Measurements from ENCODE around the gene GNAQ.

GNAQ gene

DNA sequence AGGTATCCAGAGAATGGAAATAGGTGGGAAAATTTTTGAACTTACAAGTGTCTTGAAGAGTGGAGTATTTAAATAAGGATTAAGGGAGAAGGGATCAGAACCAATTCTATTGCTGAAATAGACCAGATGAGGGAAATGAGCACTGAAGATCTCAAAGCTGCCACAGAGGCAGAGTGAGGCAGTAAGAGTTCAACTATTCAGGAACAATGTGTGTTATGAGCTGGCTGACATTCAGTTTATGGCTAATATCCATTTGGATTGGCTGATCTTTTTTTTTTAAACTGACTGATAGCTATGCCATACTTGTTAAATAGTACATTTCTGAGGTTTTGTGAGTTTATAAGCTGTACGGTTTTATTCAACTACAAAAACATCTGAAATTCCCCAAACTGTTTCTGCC, 288.2 kb downstream of the GNAQ start:
- DNase-seq (ENCODE audit: low read depth in 2 of 2): peak; percentile 31 to 48
- TF ChIP-seq, protein P1, sequence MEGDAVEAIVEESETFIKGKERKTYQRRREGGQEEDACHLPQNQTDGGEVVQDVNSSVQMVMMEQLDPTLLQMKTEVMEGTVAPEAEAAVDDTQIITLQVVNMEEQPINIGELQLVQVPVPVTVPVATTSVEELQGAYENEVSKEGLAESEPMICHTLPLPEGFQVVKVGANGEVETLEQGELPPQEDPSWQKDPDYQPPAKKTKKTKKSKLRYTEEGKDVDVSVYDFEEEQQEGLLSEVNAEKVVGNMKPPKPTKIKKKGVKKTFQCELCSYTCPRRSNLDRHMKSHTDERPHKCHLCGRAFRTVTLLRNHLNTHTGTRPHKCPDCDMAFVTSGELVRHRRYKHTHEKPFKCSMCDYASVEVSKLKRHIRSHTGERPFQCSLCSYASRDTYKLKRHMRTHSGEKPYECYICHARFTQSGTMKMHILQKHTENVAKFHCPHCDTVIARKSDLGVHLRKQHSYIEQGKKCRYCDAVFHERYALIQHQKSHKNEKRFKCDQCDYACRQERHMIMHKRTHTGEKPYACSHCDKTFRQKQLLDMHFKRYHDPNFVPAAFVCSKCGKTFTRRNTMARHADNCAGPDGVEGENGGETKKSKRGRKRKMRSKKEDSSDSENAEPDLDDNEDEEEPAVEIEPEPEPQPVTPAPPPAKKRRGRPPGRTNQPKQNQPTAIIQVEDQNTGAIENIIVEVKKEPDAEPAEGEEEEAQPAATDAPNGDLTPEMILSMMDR (IDR thresholded peaks at IDR 0.05; ENCODE audit: low read depth, low read length): no peak
- no peak overlapping the region for H3K4me3 ChIP-seq (replicated peaks in 1 of 2; ENCODE audit: low read depth in 2 of 2, low read length in 2 of 2)

DNA sequence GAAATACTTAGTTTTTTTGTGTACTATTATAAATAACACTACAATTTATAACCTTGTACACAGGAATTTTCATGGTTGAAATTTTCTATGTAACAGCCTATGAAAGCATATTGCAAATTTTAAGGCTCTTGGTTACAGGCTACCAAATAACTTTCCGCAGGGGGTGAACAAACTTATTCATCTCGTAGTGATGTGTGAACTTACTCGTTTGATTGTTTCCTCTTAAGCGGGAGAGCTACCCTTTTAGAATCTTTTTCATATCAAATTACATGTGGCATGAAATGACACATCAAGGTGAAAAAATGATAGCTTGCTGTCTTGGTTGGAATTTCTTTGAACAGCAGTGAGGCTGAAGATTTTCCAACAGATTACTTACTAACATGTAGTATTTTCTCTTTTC, 292.7 kb downstream of the GNAQ start:
- DNase-seq (ENCODE audit: low read depth in 2 of 2): no peak
- no peak overlapping the region for H3K4me3 ChIP-seq (replicated peaks in 1 of 2; ENCODE audit: low read depth in 2 of 2, low read length in 2 of 2)
- TF ChIP-seq, protein P1 (IDR thresholded peaks at IDR 0.05; ENCODE audit: low read depth, low read length): no peak

DNA sequence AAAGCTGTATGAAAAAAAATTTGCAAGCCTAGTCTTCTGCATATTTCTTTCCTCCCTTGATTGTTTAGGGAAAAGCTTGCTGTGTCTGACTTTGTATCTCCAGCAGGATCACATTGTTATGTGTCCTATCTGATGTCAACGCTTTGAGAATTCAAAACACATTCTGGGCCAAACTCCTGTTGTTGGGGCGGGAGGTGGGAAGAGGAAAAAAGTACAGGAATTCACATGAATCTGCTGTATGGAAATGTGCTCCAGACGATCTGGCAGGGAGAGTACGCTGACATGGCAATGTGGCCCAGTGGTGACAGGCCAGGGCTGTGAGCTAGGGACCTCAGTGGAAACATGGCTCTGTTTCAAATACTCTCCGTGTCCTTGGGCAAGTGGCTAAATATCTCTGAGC, 296.1 kb downstream of the GNAQ start:
- peak; percentile 69 to 75 for DNase-seq (ENCODE audit: low read depth in 2 of 2)
- TF ChIP-seq, protein P1 (IDR thresholded peaks at IDR 0.05; ENCODE audit: low read depth, low read length): no peak

DNA sequence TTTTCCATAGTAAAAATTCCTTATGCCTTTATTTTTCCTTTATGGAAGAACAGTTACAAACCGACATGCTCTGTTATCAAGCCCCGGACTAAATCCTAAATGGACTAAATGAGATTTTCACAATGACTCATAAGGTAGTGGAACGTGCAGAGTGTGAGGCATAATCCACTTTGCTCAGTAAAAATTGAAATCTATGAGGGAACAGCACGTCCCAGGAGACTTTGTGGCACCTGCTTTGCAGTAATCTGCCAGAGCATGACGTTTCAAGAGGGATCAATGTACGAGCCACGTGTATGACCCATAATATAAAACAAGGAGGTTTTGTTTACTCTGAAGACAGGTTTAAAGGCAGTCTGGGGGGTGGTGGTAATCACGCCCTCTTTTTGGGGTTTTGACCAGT, 299.7 kb downstream of the GNAQ start:
- H3K4me3 ChIP-seq (replicated peaks in 1 of 2; ENCODE audit: low read depth in 2 of 2, low read length in 2 of 2): no peak overlapping the region
- TF ChIP-seq, protein P1 (IDR thresholded peaks at IDR 0.05; ENCODE audit: low read depth, low read length): no peak
- DNase-seq (ENCODE audit: low read depth in 2 of 2): peak in 1 of 2 donors; percentile 50

More for the DNA sequence above, 296.1 kb downstream of the GNAQ start:
- H3K4me3 ChIP-seq (replicated peaks in 1 of 2; ENCODE audit: low read depth in 2 of 2, low read length in 2 of 2): no peak overlapping the region

DNA sequence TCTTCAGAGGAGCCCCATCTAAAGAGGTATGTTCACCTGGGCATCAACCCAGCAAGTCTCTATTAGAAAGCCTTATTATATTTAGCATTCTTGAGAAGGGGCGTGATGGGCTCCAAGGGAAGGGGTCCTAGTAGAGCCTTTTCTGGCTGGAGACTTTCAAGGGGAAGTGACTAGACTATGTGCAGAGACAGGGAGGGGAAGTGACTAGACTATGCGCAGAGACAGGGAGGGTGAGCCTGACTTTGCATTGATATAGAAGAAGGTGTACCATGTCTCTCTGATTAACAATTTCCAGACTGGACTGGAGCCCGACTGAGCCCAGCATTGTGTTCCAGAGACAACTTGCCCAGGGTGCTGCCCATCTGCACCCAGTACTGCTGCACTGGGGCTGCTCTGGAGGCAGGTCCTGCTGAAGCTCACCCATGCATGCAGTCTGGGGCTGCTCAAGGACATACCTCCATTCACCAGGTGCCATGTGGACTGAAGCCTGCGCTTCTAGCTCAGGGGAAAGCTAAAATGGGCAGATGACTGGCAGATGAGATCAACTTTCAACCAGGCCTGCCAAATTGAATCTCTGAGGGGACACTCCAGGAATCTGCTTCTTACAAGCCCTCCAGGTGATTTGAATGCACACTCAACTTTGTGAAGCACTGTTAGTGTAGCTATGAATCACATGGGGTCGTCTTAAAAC, 300.5 kb downstream of the GNAQ start:
- no peak for DNase-seq (ENCODE audit: low read depth in 2 of 2)
- no peak overlapping the region for H3K4me3 ChIP-seq (replicated peaks in 1 of 2; ENCODE audit: low read depth in 2 of 2, low read length in 2 of 2)
- TF ChIP-seq, protein P1 (IDR thresholded peaks at IDR 0.05; ENCODE audit: low read depth, low read length): no peak

DNA sequence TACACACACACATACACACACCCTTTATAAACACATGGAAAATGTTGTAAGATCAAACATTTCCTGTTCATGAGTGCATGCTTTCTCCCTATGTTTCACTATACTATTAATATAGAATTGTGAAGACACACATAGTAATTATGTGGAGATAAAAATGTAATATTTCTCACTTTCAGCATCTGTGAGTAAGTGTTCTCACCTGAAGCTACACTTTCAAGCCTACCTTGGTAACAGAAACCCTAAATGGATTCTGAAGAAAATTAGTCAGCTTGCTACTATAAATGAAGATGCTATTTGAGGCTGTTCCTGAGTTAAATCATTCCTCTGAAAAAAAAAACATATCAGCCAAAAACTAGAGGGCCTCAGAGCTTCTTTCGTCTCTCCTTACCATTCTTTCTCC, 302.4 kb downstream of the GNAQ start:
- H3K4me3 ChIP-seq (replicated peaks in 1 of 2; ENCODE audit: low read depth in 2 of 2, low read length in 2 of 2): no peak overlapping the region
- TF ChIP-seq, protein P1 (IDR thresholded peaks at IDR 0.05; ENCODE audit: low read depth, low read length): no peak
- no peak for DNase-seq (ENCODE audit: low read depth in 2 of 2)

DNA sequence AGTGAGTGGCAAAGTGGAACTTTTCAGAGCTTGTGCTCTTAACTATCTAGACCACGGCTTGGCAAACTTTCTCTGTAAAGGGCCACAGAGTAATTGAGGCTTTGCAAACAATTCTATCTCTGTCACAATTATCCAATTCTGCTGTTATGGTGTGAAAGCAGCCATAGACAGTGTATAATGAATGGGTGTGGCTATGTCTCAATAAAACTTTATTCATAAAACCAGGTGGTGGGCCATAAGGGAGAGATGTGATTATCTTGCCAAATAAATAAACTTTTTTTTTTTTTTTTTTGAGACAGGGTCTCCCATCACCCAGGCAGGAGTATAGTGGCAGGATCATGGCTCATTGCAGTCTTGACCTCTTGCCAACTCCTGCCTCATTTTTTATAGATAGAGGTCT, 304.8 kb downstream of the GNAQ start:
- TF ChIP-seq, protein P1 (IDR thresholded peaks at IDR 0.05; ENCODE audit: low read depth, low read length): no peak
- no peak for DNase-seq (ENCODE audit: low read depth in 2 of 2)
- no peak overlapping the region for H3K4me3 ChIP-seq (replicated peaks in 1 of 2; ENCODE audit: low read depth in 2 of 2, low read length in 2 of 2)
